ENCODE data around the gene AMDHD2.

The AMDHD2 gene

GRCh38 chr16:2483939-2484897 lies 36.0 kb upstream of the AMDHD2 start:
- no peak for DNase-seq

DNA sequence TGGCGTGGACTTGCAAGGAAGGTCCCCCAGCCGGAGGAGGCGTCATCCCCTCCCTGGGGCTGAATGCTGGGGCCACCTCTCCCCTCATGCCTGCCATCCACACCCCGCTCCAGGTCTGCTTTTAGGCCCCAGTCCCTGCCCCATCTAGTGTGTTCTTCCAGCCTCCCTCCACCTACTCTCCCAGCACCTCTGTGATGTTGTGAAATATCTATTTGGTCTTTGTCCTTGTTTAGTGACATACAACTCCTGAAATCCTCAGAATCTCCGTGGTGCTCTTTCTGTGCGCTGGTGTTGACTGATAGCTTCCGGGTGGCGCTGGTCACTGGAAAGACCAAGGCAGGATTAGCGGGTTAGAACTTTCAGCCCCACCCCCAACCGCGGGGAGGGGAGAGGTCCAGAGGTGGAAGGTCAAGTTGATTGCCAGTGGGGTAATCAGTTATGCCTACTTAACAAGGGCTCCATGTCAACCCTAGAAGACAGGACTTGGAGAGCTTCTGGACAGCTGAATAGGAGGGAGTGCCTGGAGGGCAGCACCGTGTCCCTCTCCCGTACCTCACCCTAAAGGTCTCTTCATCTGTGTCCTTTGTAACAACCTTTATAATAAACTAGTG lies 35.2 kb upstream of the AMDHD2 start:
- DNase-seq, result no peak

DNA sequence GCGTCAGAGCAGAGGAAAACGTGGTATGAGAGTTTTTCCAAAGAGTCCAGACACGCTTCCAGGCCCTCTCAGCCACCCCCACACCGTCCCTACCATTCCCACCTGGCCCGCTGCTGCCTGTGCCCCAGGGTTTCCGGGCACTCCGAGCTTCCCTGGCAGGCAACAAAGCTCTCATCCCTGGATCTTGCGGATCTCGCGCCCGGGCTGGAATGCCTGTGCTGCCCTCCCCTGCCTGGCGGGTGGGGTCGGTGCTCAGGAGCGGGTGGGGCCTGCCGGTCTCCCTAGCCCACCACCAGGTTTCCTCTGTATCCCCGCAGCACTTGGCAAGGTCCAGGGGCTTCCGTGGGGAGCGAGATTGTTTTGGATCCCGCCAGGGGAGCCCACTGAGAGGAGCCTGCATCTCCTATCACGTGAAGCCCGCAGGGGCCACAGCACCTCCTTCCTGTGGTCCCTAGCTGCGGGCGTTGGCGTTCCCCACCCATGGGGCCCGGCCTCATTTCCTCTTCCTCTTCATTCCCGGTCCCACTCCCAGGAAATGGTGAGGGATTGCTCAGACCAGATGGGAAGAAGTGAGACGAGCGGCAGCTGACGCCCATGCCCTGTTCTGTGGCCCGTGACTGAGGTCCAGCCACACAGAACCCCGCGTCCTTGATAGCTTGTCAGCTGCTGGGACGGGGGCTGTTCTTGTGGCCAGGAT lies 34.2 kb upstream of the AMDHD2 start:
- DNase-seq, result no peak

GRCh38 chr16:2486645-2487516 lies 33.3 kb upstream of the AMDHD2 start:
- DNase-seq, result no peak

DNA sequence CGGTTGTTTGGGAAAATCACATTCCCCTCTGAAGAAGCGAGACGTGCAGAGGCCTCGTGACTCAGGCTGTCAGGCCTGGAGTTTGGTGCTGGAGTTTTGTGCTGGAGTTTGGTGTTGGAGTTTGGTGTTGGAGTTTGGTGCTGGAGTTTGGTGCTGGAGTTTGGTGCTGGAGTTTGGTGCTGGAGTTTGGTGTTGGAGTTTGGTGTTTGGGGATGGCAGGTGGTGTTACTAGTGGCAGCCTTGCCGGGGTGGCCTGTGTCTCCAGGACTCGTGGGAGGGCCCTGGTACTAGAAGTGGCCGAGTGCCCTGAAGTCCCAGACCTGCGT lies 32.7 kb upstream of the AMDHD2 start:
- DNase-seq, result no peak

DNA sequence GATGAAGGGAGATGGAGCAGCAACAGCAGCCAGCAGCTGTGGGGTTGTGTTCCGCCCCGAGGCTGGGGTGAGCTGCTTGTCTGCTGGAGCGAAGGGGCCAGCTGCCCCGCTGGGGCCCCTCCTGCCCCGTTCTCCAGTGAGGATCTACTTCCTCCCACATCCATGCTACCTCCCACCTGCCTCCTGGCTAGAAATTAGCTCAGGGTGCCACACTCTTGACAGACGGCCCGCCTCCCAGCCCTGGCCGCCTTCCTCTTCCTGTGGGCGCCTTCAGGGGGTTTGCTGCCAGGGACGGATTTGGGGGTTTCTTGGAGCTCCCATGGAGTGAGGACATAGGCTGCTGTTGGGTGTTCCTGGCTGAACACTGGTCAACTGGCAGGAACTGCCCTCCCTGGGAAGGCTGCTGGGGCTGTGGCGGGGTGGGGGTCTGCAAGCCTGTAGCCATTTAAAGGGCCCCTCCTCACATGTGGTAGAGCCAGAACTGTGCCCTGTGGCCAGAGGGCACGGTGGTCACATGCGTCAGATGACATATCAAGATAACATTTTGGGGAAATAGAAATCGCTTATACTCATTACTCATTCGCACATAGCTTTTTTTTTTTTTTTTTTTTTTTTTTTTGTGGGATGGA lies 32.2 kb upstream of the AMDHD2 start:
- peak; percentile 32 to 69 for DNase-seq

DNA sequence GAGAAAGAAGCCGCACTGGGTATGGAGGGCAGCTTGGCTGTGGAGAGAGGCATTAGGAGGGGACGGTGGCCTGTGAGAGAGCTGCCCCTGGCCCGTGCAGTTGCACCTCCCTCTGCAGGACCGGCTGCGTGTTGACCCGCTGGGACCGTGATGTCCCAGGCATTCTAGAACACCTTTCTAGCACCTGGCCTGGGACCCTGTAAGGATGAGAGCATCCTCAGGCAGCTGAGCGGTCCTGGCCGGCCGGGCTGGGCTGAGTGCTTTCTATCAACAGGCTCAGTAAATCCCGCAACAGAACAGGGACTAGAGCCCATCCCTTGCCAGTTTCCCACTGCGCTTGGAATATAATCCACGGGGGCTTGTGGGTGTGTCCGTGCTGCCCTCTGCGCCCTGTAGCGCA lies 30.6 kb upstream of the AMDHD2 start:
- DNase-seq, result no peak

- no peak for DNase-seq
These were observed 29.7 kb upstream of the AMDHD2 start for GRCh38 chr16:2490190-2491105.

DNA sequence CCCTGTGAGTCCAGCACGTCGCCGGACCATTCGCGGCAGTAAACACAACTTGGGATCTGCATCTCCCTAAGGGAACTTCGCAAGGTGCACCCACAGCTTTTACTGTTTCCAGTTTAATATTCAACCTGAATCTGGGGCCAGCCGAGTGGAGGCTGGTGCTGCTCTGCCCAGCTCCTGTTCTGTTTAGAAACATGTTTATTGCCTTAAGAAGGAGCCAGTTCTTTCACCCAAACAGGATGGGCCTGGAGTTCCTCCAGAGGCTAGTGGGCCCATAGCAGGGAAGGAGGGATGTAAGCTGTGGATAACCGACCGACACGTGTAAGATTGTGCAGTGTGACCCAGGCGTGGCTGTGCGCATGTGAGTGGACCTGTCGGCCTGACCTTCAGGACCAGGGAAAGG lies 27.9 kb upstream of the AMDHD2 start:
- no peak for DNase-seq

DNA sequence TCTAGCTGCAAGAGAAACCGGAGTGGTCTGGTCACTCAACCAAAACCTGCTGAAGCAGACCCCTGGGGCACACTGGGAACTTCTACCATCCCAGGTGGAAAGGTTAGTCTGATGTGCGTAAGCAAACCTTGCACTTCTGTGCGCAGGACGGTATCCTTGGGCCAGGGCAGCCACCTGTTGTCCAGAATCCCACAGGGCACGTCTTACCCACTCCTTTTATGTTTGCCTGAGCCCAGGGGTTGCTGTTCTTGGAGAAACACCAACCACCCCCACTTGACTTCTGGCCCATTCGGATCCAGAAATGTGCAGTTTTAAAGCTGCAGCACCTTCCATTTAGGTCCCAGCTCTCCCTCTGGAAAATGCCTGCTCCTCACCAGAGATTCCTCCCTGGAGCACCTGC lies 26.6 kb upstream of the AMDHD2 start:
- DNase-seq, result no peak

GRCh38 chr16:2494616-2495015 lies 25.6 kb upstream of the AMDHD2 start:
- no peak for DNase-seq

GRCh38 chr16:2495041-2495440 lies 25.1 kb upstream of the AMDHD2 start:
- no peak for DNase-seq

- DNase-seq, result no peak
These were observed 23.7 kb upstream of the AMDHD2 start for GRCh38 chr16:2496223-2497115.

GRCh38 chr16:2497116-2497630 lies 23.0 kb upstream of the AMDHD2 start:
- no peak for DNase-seq

- no peak for DNase-seq
These were observed 22.3 kb upstream of the AMDHD2 start for GRCh38 chr16:2497695-2498484.

GRCh38 chr16:2498531-2499253 lies 21.5 kb upstream of the AMDHD2 start:
- DNase-seq, result no peak

- DNase-seq, result no peak
These were observed 20.7 kb upstream of the AMDHD2 start for GRCh38 chr16:2499454-2499853.

DNA sequence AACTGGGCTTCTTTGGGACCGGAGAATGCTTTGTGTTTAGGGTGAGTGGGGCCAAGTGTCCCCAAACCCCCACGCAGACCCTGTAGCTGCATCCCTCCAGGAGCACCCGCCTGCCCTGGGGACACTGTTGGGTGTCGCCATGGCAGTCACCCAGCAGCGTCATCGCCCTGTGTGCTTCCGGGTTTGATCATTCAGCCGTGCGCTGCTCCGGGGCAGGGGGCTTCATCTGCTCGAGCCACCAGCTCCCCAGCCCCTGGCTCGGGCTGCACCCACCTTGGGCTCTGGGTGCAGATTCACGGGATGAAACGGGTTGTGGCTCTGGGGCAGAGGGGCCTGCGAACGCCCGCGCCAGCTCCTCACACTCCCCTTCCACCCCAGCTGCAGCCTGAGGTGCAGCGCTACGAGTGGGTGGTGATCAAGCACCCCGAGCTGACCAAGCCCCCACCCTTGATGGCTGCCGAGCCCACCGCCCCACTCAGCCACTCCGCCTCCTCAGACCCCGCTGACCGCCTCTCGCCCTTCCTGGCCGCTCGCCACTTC lies 20.2 kb upstream of the AMDHD2 start:
- no peak for DNase-seq
